ENCODE measurements around the gene TNS1. TPM values are rescaled to one million over a fixed set of nuclear protein-coding genes. Genes with fewer than 3 reads are reported as not detected.

The TNS1 gene
- total RNA-seq, 1 experiment from 2014 or later: 3.4 TPM

DNA sequence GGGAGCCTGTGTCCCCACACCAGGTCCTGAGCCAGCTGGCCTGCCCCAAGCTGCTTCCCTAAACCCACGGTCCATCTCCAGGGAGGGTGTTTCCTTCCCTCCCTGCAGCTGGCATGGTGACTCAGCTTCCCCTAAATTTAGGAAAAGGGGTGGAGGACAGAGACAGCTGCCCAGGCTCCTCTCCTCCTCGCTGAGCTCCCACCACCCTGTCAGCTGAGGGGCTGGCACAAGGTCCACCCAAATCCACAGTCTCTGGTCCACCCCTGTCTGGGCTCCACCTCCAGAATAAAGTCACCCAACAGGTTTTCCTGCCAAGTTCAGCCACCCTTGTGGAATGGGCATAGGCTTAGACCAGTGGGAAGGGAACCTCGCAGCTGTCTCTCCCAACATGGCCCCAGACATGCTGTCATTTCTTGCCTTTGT lies 156.5 kb downstream of the TNS1 start:
- Mint-ChIP-seq H3K4me1 (no peaks in the 10 kb centered on the region), H3K27ac (no peak overlapping the region), H3K36me3 (ENCODE audit: insufficient read depth in 1 of 3, low read depth in 3 of 3) (no peaks in the 10 kb centered on the region; a peak in 1 of 7 replicates), H3K9me3 (no peaks in the 10 kb centered on the region), H3K27me3 (ENCODE audit: low read depth) (peaks cover 2% of the 10 kb centered on the region), H3K4me3 (no peak overlapping the region)
- Histone ChIP-seq H2BK120ac (ENCODE audit: low read depth, low read length, poor library complexity, severe bottlenecking) (no peak overlapping the region), H3K79me2 (ENCODE audit: insufficient read depth, low read length) (no peaks in the 10 kb centered on the region), H3K79me1 (ENCODE audit: insufficient read depth, low read depth, low read length, poor library complexity, severe bottlenecking) (no peaks in the 10 kb centered on the region), H4K8ac (replicated peaks; ENCODE audit: insufficient read length, low read depth, low read length) (no peak overlapping the region), H3T11ph (ENCODE audit: low read length) (no peak overlapping the region), H4K91ac (ENCODE audit: insufficient read length, low read depth, low read length) (no peak overlapping the region), H3K14ac (ENCODE audit: insufficient read depth, low read length) (no peak overlapping the region), H2AK5ac (ENCODE audit: insufficient read length, low read length) (no peak overlapping the region), H3K23me2 (ENCODE audit: insufficient read length, low read depth, low read length, poor library complexity, severe bottlenecking) (no peaks in the 10 kb centered on the region), H3K56ac (ENCODE audit: insufficient read length, low read depth, low read length) (no peak overlapping the region), H2BK15ac (ENCODE audit: low read depth, low read length) (no peak overlapping the region), H3K4me2 (ENCODE audit: insufficient read depth, insufficient read length, low read length) (no peak overlapping the region), H3K27ac (ENCODE audit: insufficient read length, low read depth, low read length) (no peak overlapping the region), H4K5ac (ENCODE audit: insufficient read length, low read depth, low read length) (no peak overlapping the region), H3K27me3 (ENCODE audit: insufficient read depth, low read length) (no peaks in the 10 kb centered on the region), H2BK12ac (ENCODE audit: insufficient read length, low read depth, low read length) (no peak overlapping the region), H3K4ac (ENCODE audit: low read depth, low read length) (no peak overlapping the region), H4K20me1 (ENCODE audit: control insufficient read depth, insufficient read depth, insufficient read length) (no peaks in the 10 kb centered on the region), H3K9ac (ENCODE audit: extremely low read depth, insufficient read length, low read length) (no peak overlapping the region), H3K9me3 (ENCODE audit: control insufficient read depth, low read depth, low read length) (peaks cover 12% of the 10 kb centered on the region), H2AFZ (ENCODE audit: low read length) (no peak overlapping the region), H3K18ac (ENCODE audit: insufficient read length, low read depth, low read length) (no peak overlapping the region), H2BK5ac (ENCODE audit: insufficient read length, low read length) (no peak overlapping the region), H3K23ac (ENCODE audit: insufficient read length, low read depth, low read length) (no peak overlapping the region), H3K4me1 (ENCODE audit: insufficient read depth, low read length) (no peaks in the 10 kb centered on the region; the same call in 1 of the 2 replicates), H2BK20ac (ENCODE audit: low read depth, low read length, poor library complexity, severe bottlenecking) (no peak overlapping the region)
- WGBS (ENCODE audit: extremely low coverage, insufficient read length, low lambda C conversion rate): no CpG with 5 or more reads among the region's 3 CpGs
- no peak for DNase-seq
- TF ChIP-seq, protein P1, sequence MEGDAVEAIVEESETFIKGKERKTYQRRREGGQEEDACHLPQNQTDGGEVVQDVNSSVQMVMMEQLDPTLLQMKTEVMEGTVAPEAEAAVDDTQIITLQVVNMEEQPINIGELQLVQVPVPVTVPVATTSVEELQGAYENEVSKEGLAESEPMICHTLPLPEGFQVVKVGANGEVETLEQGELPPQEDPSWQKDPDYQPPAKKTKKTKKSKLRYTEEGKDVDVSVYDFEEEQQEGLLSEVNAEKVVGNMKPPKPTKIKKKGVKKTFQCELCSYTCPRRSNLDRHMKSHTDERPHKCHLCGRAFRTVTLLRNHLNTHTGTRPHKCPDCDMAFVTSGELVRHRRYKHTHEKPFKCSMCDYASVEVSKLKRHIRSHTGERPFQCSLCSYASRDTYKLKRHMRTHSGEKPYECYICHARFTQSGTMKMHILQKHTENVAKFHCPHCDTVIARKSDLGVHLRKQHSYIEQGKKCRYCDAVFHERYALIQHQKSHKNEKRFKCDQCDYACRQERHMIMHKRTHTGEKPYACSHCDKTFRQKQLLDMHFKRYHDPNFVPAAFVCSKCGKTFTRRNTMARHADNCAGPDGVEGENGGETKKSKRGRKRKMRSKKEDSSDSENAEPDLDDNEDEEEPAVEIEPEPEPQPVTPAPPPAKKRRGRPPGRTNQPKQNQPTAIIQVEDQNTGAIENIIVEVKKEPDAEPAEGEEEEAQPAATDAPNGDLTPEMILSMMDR (conservative IDR thresholded peaks at IDR 0.05): no peak
